GM23338 (cell line): ENCODE results near the gene RGS3. TPM values are rescaled to one million over a fixed set of nuclear protein-coding genes. Genes with fewer than 3 reads are reported as not detected.

Experiments used
- ATAC-seq: fragments of 200-7000 bp; cut with Tn5 transposase; 3 replicates; pipeline ENCODE4 v1.9.1; 2020
- DNase-seq: peaks from one replicate; pipeline ENCODE4 v3.0.0-alpha.2; 2015; ENCODE audit warnings: low spot score
- H2AFZ ChIP-seq: fragments of 200-600 bp; sonication (generic); 2 replicates; pipeline ENCODE4 v1.8.0; 2016; ENCODE audit warnings: antibody characterized with exemption, mild to moderate bottlenecking, moderate library complexity
- H3F3A ChIP-seq: fragments of 200-600 bp; sonication (generic); replicated peaks from 2 replicates; pipeline ENCODE4 v1.8.0; 2017; ENCODE audit warnings: antibody characterized with exemption, mixed run types, low read depth
- H3K27ac ChIP-seq: fragments of 200-600 bp; sonication (generic); 2 replicates; pipeline ENCODE4 v1.6.1; 2016; ENCODE audit warnings: low read depth
- H3K27me3 ChIP-seq: fragments of 200-600 bp; sonication (generic); 2 replicates; pipeline ENCODE4 v1.8.0; 2016; ENCODE audit warnings: mild to moderate bottlenecking, mixed run types, moderate library complexity; ENCODE audit not compliant: insufficient read depth
- H3K36me3 ChIP-seq: fragments of 200-600 bp; sonication (generic); 2 replicates; pipeline ENCODE4 v1.8.0; 2016; ENCODE audit warnings: mild to moderate bottlenecking; ENCODE audit not compliant: insufficient read depth
- H3K4me1 ChIP-seq: fragments of 200-600 bp; sonication (generic); 2 replicates; pipeline ENCODE4 v1.8.0; 2016; ENCODE audit warnings: mild to moderate bottlenecking, moderate library complexity; ENCODE audit not compliant: insufficient read depth
- H3K4me2 ChIP-seq: fragments of 200-600 bp; sonication (generic); 2 replicates; pipeline ENCODE4 v1.7.1; 2017; ENCODE audit warnings: mixed run types
- H3K4me3 ChIP-seq: fragments of 200-600 bp; sonication (generic); 2 replicates; pipeline ENCODE4 v1.6.1; 2016; ENCODE audit warnings: mixed run types
- H3K79me2 ChIP-seq: fragments of 200-600 bp; sonication (generic); replicated peaks from 2 replicates; pipeline ENCODE4 v1.8.0; 2017; ENCODE audit warnings: mild to moderate bottlenecking; ENCODE audit not compliant: insufficient read depth
- H3K9me2 ChIP-seq: fragments of 200-600 bp; sonication (generic); 2 replicates; pipeline ENCODE4 v1.8.0; 2017; ENCODE audit not compliant: insufficient read depth
- H4K20me1 ChIP-seq: fragments of 200-600 bp; sonication (generic); replicated peaks from 2 replicates; pipeline ENCODE4 v1.8.0; 2017; ENCODE audit warnings: mild to moderate bottlenecking; ENCODE audit not compliant: insufficient read depth
- H3K27ac Mint-ChIP-seq: 2 replicates; pipeline ENCODE4 v1.8.0; 2020; ENCODE audit warnings: inconsistent platforms, mild to moderate bottlenecking, moderate library complexity, mixed read lengths
- H3K27me3 Mint-ChIP-seq: 3 replicates; pipeline ENCODE4 v1.8.0; 2022; ENCODE audit warnings: low read depth, mild to moderate bottlenecking, moderate library complexity, mixed read lengths, inconsistent platforms; ENCODE audit not compliant: insufficient read depth, poor library complexity
- H3K36me3 Mint-ChIP-seq: 3 replicates; pipeline ENCODE4 v1.8.0; 2021; ENCODE audit warnings: low read depth, mild to moderate bottlenecking, inconsistent platforms, moderate library complexity, mixed read lengths
- H3K4me1 Mint-ChIP-seq: 3 replicates; pipeline ENCODE4 v1.8.0; 2020; ENCODE audit warnings: mild to moderate bottlenecking, inconsistent platforms, mixed read lengths
- H3K4me3 Mint-ChIP-seq: 3 replicates; pipeline ENCODE4 v1.8.0; 2021; ENCODE audit warnings: moderate library complexity, mild to moderate bottlenecking, inconsistent platforms, mixed read lengths
- H3K9me3 Mint-ChIP-seq: 3 replicates; pipeline ENCODE4 v1.8.0; 2020; ENCODE audit warnings: moderate library complexity, mild to moderate bottlenecking, inconsistent platforms, mixed read lengths
- CREB1 ChIP-seq: fragments of 250-450 bp; sonication (Bioruptor Pico); IDR thresholded peaks from 2 replicates; pipeline ENCODE4 v1.5.0; 2020; ENCODE audit warnings: low read depth, mild to moderate bottlenecking, moderate library complexity
- EZH2 ChIP-seq: fragments of 200-600 bp; sonication (generic); IDR thresholded peaks from one replicate; pipeline ENCODE4 v1.8.0; 2017; ENCODE audit warnings: antibody characterized with exemption, mild to moderate bottlenecking, low read depth; ENCODE audit not compliant: unreplicated experiment
- EZH2phosphoT487 ChIP-seq: fragments of 200-600 bp; sonication (generic); IDR thresholded peaks from one replicate; pipeline ENCODE4 v1.8.1; 2018; ENCODE audit warnings: antibody characterized with exemption; ENCODE audit not compliant: unreplicated experiment
- JUNB ChIP-seq: IDR thresholded peaks from one replicate; pipeline ENCODE4 v1.6.1; 2016; ENCODE audit warnings: antibody characterized with exemption; ENCODE audit not compliant: unreplicated experiment
- NANOG ChIP-seq: IDR thresholded peaks from 2 replicates; pipeline ENCODE4 v1.6.1; 2016; ENCODE audit warnings: antibody characterized with exemption, borderline replicate concordance
- STAT1 ChIP-seq: IDR thresholded peaks from one replicate; pipeline ENCODE4 v1.6.1; 2016; ENCODE audit warnings: antibody characterized with exemption; ENCODE audit not compliant: unreplicated experiment
- ZNF114 ChIP-seq: fragments of 250-450 bp; sonication (Bioruptor Pico); IDR thresholded peaks from 2 replicates; pipeline ENCODE4 v1.5.0; 2020; ENCODE audit warnings: mild to moderate bottlenecking, moderate library complexity
- polyA plus RNA-seq: library from polyadenylated mRNA; unstranded; fragments of >200 nt; fragmentation: Nextera tagmentation; extraction: Ambion mirVana; gene quantifications from 2 replicates; pipeline ENCODE4 v1.2.1, GENCODE V29; 2016
- total RNA-seq: library from RNA; depleted of rRNA; stranded (reverse); fragments of >200 nt; shearing (Covaris generic); gene quantifications from 2 replicates; pipeline ENCODE4 v1.2.3, GENCODE V29; 2014
- TF ChIP-seq, protein P1 (sequence below): fragments of 250-450 bp; sonication (Bioruptor Pico); IDR thresholded peaks from 2 replicates; pipeline ENCODE4 v1.5.0; 2020; ENCODE audit warnings: mild to moderate bottlenecking, moderate library complexity
- TF ChIP-seq, protein P2 (sequence below): IDR thresholded peaks from 2 replicates; pipeline ENCODE4 v1.6.1; 2016; ENCODE audit warnings: antibody characterized with exemption
- TF ChIP-seq, protein P3 (sequence below): IDR thresholded peaks from one replicate; pipeline ENCODE4 v1.6.1; 2018; ENCODE audit warnings: antibody characterized with exemption; ENCODE audit not compliant: unreplicated experiment
- TF ChIP-seq, protein P4 (sequence below), 2 experiments: fragments of 200-600 bp in 1 of 2; sonication (generic) in 1 of 2; conservative IDR thresholded peaks; 2 replicates each; pipeline versions ENCODE4 v1.5.1 to v1.6.1; 2016 to 2017; ENCODE audit warnings: antibody characterized with exemption in 2 of 2, low read depth in 2 of 2, mild to moderate bottlenecking in 2 of 2, moderate library complexity in 1 of 2

RGS3 gene
- total and polyA plus RNA-seq, 2 experiments from 2014 or later, result 14.2 to 24.3 TPM

DNA sequence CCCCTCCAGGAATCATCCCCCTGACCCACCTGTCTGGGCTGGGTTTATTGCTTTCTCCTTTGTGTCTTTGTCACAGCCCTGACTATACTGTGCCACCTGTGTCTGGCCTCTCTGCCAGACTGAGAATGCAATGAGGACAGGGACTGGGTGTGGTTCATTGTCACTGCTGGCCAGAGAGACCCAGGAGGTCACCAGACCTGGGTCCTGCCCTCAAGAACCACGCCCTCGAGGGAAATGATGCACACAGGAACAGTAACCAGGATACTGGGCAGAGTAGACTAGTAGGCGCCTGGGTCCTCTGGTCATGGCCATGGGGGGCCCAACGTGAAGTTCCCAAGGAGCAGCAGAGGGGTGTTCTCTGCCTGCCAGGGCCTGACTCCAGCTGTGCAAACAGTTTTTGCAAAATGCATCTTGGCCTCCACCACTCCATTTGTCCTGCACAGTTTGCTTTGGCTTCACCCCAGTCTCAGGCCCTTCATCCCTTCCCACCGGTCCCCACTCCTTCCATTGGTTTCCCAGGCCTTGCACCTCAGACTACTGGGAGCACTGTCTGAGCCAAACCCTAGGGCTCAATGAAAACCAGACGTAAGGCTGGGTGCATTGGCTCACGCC, 17.8 kb downstream of the RGS3 start (continued):
- TF ChIP-seq, protein P1, sequence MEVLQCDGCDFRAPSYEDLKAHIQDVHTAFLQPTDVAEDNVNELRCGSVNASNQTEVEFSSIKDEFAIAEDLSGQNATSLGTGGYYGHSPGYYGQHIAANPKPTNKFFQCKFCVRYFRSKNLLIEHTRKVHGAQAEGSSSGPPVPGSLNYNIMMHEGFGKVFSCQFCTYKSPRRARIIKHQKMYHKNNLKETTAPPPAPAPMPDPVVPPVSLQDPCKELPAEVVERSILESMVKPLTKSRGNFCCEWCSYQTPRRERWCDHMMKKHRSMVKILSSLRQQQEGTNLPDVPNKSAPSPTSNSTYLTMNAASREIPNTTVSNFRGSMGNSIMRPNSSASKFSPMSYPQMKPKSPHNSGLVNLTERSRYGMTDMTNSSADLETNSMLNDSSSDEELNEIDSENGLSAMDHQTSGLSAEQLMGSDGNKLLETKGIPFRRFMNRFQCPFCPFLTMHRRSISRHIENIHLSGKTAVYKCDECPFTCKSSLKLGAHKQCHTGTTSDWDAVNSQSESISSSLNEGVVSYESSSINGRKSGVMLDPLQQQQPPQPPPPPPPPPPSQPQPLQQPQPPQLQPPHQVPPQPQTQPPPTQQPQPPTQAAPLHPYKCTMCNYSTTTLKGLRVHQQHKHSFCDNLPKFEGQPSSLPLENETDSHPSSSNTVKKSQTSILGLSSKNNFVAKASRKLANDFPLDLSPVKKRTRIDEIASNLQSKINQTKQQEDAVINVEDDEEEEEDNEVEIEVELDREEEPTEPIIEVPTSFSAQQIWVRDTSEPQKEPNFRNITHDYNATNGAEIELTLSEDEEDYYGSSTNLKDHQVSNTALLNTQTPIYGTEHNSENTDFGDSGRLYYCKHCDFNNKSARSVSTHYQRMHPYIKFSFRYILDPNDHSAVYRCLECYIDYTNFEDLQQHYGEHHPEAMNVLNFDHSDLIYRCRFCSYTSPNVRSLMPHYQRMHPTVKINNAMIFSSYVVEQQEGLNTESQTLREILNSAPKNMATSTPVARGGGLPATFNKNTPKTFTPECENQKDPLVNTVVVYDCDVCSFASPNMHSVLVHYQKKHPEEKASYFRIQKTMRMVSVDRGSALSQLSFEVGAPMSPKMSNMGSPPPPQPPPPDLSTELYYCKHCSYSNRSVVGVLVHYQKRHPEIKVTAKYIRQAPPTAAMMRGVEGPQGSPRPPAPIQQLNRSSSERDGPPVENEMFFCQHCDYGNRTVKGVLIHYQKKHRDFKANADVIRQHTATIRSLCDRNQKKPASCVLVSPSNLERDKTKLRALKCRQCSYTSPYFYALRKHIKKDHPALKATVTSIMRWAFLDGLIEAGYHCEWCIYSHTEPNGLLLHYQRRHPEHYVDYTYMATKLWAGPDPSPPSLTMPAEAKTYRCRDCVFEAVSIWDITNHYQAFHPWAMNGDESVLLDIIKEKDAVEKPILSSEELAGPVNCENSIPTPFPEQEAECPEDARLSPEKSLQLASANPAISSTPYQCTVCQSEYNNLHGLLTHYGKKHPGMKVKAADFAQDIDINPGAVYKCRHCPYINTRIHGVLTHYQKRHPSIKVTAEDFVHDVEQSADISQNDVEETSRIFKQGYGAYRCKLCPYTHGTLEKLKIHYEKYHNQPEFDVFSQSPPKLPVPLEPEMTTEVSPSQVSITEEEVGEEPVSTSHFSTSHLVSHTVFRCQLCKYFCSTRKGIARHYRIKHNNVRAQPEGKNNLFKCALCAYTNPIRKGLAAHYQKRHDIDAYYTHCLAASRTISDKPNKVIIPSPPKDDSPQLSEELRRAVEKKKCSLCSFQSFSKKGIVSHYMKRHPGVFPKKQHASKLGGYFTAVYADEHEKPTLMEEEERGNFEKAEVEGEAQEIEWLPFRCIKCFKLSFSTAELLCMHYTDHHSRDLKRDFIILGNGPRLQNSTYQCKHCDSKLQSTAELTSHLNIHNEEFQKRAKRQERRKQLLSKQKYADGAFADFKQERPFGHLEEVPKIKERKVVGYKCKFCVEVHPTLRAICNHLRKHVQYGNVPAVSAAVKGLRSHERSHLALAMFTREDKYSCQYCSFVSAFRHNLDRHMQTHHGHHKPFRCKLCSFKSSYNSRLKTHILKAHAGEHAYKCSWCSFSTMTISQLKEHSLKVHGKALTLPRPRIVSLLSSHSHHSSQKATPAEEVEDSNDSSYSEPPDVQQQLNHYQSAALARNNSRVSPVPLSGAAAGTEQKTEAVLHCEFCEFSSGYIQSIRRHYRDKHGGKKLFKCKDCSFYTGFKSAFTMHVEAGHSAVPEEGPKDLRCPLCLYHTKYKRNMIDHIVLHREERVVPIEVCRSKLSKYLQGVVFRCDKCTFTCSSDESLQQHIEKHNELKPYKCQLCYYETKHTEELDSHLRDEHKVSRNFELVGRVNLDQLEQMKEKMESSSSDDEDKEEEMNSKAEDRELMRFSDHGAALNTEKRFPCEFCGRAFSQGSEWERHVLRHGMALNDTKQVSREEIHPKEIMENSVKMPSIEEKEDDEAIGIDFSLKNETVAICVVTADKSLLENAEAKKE, result no peak
- TF ChIP-seq, protein P2, sequence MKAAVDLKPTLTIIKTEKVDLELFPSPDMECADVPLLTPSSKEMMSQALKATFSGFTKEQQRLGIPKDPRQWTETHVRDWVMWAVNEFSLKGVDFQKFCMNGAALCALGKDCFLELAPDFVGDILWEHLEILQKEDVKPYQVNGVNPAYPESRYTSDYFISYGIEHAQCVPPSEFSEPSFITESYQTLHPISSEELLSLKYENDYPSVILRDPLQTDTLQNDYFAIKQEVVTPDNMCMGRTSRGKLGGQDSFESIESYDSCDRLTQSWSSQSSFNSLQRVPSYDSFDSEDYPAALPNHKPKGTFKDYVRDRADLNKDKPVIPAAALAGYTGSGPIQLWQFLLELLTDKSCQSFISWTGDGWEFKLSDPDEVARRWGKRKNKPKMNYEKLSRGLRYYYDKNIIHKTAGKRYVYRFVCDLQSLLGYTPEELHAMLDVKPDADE, result no peak
- TF ChIP-seq ZNF114 (CRISPR knock-in tag), result no peak
- no peak for TF ChIP-seq CREB1

DNA sequence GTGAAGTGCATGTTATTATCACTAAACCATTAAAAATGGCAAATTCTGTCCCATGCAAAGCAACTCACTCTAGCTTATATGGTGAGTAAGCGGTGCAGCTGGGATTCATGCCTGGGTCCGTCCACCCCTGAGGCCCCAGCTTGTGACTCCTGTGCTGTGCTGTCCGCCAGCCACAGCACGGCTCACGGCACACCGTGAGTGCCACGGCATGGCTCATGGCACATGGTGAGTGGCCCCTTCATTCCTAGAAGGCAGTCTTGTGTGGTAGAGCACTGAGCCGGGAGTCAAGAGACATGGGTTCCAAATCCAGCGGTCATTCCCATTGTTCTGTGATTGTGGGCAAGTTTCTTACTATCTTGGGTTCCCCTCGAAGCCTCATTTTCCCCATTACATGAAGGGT, 18.8 kb downstream of the RGS3 start:
- no peaks in the 10 kb centered on the region for H4K20me1 ChIP-seq
- H3K79me2 ChIP-seq, result no peaks in the 10 kb centered on the region
- Mint-ChIP-seq H3K27ac (no peak overlapping the region), H3K27me3 (peaks cover 9% of the 10 kb centered on the region), H3K4me1 (peaks cover 14% of the 10 kb centered on the region), H3K4me3 (no peak overlapping the region), H3K9me3 (no peaks in the 10 kb centered on the region), H3K36me3 (no peaks in the 10 kb centered on the region)
- H3K9me2 ChIP-seq, result no peaks in the 10 kb centered on the region
- no peak overlapping the region for H3K4me2 ChIP-seq
- H3F3A ChIP-seq, result no peaks in the 10 kb centered on the region
- no peaks in the 10 kb centered on the region for H3K27me3 ChIP-seq
- H3K27ac ChIP-seq, result no peak overlapping the region
- 0 out of 2 replicates have a peak, but pooled peaks cover 3% of the 10 kb centered on the region for H3K4me1 ChIP-seq
- H3K36me3 ChIP-seq, result no peaks in the 10 kb centered on the region
- DNase-seq, result no peak
- no peak overlapping the region for H3K4me3 ChIP-seq
- ATAC-seq, result no peak
- H2AFZ ChIP-seq, result no peak overlapping the region
- TF ChIP-seq, protein P3, sequence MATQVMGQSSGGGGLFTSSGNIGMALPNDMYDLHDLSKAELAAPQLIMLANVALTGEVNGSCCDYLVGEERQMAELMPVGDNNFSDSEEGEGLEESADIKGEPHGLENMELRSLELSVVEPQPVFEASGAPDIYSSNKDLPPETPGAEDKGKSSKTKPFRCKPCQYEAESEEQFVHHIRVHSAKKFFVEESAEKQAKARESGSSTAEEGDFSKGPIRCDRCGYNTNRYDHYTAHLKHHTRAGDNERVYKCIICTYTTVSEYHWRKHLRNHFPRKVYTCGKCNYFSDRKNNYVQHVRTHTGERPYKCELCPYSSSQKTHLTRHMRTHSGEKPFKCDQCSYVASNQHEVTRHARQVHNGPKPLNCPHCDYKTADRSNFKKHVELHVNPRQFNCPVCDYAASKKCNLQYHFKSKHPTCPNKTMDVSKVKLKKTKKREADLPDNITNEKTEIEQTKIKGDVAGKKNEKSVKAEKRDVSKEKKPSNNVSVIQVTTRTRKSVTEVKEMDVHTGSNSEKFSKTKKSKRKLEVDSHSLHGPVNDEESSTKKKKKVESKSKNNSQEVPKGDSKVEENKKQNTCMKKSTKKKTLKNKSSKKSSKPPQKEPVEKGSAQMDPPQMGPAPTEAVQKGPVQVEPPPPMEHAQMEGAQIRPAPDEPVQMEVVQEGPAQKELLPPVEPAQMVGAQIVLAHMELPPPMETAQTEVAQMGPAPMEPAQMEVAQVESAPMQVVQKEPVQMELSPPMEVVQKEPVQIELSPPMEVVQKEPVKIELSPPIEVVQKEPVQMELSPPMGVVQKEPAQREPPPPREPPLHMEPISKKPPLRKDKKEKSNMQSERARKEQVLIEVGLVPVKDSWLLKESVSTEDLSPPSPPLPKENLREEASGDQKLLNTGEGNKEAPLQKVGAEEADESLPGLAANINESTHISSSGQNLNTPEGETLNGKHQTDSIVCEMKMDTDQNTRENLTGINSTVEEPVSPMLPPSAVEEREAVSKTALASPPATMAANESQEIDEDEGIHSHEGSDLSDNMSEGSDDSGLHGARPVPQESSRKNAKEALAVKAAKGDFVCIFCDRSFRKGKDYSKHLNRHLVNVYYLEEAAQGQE, result no peak
- TF ChIP-seq NANOG (no peak), JUNB (no peak), EZH2 (no peak), EZH2phosphoT487 (no peak), STAT1 (no peak), ZNF114 (CRISPR knock-in tag) (no peak), CREB1 (no peak)
- TF ChIP-seq, protein P4, sequence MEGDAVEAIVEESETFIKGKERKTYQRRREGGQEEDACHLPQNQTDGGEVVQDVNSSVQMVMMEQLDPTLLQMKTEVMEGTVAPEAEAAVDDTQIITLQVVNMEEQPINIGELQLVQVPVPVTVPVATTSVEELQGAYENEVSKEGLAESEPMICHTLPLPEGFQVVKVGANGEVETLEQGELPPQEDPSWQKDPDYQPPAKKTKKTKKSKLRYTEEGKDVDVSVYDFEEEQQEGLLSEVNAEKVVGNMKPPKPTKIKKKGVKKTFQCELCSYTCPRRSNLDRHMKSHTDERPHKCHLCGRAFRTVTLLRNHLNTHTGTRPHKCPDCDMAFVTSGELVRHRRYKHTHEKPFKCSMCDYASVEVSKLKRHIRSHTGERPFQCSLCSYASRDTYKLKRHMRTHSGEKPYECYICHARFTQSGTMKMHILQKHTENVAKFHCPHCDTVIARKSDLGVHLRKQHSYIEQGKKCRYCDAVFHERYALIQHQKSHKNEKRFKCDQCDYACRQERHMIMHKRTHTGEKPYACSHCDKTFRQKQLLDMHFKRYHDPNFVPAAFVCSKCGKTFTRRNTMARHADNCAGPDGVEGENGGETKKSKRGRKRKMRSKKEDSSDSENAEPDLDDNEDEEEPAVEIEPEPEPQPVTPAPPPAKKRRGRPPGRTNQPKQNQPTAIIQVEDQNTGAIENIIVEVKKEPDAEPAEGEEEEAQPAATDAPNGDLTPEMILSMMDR (conservative IDR thresholded peaks at IDR 0.05; ENCODE audit: low read depth in 2 of 2), result no peak
